HK-2 (cell line): ENCODE data around the gene AQP7.
"Not testable (repeated sequence)": the region's sequence is repeated elsewhere in the genome, so short reads cannot be mapped to it uniquely, and the experiment has no call there.

Source experiments
- DNase-seq: peaks from one replicate; pipeline ENCODE4 v3.0.0-alpha.2; 2018; ENCODE audit not compliant: unreplicated experiment

Gene AQP7

DNA sequence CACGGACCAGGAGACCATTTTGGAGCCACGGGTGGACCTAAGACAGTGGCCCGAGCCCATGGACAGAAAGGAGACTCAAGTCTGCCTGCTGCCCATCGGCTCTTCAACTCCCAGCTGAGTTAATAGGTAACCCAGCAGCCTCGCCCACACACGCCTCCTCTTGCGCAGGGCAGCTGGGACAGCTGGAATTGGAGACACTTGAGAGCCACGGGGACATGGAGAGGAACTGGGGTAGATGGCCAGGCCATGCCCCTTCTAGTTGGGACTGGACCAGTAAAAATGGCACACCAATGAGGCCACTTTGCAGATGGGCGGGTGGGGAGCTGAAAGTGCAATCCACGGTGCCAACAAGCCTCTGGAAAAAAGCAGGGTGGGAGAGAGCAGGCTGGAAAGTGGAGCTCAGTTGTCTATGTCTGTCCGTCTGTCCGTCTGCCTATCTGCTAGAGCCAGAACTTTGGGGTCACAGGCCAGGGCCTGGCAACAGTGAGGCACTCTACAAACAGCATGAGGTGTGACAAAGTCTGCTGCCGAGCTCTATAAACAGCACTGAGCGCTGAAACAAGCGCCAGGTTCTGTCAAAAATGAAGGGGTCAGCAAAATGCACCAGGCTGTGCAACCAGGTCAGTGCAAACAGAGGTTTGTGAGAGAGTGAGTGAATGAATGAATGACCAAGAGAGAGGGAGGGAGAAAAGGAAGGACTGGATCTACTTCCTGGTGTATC, 7.0 kb downstream of the AQP7 start:
- not testable (repeated sequence) for DNase-seq

- not testable (repeated sequence) for DNase-seq
These were observed 8.4 kb downstream of the AQP7 start for GRCh38 chr9:33393986-33394385.

GRCh38 chr9:33393581-33393980, 8.8 kb downstream of the AQP7 start:
- no peak for DNase-seq

DNA sequence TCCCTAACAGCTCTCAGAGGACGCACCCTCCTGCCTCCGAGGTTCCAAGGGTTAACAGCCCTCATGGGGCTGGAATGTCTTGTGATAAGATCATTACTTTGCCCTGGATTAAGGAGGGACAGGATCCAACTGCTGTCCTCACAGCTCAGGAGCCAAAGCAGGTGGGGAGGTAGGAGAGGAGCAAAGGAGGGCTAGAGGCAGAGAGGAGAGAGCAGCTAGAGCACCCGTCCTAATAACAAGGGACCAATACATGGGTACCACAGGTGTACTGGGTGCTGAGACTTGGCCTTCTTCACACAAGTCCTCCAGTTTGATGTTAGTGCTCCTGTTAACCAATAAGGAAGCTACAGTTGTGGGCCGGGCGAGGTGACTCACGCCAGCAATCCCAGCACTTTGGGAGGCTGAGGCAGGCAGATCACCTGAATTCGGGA, 9.8 kb downstream of the AQP7 start:
- not testable (repeated sequence) for DNase-seq

- not testable (repeated sequence) for DNase-seq
These were observed 11.1 kb downstream of the AQP7 start for GRCh38 chr9:33391111-33391771.

GRCh38 chr9:33388110-33388994, 14.0 kb downstream of the AQP7 start:
- DNase-seq, result no peak

DNA sequence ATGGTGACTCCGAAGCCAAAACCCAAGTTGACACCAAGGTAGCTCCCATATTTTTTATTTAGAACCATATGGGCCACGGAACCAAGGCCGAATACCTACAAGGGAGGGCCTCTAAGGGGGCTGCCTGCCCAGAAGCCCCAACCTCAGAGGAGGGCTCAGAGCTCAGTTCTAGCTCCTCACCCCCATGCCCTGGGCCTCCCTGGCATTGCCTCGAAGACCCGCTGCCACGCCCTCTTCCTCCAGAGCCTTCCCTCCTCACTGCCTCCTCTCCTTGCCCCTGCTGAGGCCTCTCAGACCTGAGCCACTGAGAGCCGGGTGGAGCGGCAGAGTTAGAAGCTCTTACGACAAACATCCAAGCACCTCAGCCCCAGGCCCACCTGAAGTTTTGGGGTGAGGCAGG, 15.4 kb downstream of the AQP7 start:
- DNase-seq, result not testable (repeated sequence)

DNA sequence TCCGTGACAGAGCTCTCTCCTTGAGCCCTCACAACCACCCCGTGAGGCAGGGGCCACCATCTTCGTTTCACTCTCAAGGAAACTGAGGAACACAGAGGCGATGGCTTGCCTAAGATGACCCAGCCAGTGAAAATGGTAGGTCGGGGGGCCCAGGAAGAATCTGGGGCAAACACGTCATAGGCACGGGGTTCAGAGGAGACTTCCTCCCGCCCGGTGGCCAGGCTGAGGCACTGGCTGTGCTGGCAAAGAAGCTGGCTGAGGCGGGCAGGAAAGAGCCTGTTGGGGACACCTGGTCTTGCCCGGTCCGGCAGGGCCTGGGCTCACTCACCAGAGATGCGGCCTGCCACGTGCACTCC, 15.7 kb downstream of the AQP7 start:
- DNase-seq, result not testable (repeated sequence)

- not testable (repeated sequence) for DNase-seq
These were observed 16.3 kb downstream of the AQP7 start for GRCh38 chr9:33385979-33386640.

GRCh38 chr9:33385536-33385935, 16.8 kb downstream of the AQP7 start:
- not testable (repeated sequence) for DNase-seq

GRCh38 chr9:33383396-33383795, 19.0 kb downstream of the AQP7 start:
- not testable (repeated sequence) for DNase-seq

- DNase-seq, result not testable (repeated sequence)
These were observed 20.0 kb downstream of the AQP7 start for GRCh38 chr9:33382397-33382796.

DNA sequence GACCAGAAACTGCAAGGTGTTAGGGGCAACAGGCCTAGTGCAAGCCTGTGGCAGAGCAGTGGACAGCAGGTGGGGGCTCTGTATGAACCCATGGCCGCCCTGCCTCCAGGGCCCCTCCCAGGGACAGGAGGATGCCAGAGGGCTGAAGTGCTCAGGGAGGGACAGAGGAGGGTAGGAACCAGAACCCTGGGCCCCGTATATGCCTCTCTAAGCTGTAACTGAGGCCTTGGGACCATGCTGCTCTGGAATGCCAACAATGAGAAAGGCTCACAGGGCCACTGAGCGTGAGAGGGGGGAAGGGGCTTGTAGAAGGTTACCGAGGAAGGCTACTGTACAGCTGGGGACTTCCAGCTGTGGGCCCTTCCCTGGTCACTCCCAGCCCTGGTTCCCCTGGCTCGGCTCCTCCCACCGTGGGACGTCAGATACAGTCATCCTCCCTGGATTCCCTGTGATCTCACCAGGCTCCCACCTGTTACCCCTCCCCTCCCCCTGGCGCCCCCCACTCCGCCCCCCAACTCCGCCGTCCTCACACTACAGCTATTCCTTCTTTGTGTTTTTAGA, 21.1 kb downstream of the AQP7 start:
- no peak for DNase-seq

DNA sequence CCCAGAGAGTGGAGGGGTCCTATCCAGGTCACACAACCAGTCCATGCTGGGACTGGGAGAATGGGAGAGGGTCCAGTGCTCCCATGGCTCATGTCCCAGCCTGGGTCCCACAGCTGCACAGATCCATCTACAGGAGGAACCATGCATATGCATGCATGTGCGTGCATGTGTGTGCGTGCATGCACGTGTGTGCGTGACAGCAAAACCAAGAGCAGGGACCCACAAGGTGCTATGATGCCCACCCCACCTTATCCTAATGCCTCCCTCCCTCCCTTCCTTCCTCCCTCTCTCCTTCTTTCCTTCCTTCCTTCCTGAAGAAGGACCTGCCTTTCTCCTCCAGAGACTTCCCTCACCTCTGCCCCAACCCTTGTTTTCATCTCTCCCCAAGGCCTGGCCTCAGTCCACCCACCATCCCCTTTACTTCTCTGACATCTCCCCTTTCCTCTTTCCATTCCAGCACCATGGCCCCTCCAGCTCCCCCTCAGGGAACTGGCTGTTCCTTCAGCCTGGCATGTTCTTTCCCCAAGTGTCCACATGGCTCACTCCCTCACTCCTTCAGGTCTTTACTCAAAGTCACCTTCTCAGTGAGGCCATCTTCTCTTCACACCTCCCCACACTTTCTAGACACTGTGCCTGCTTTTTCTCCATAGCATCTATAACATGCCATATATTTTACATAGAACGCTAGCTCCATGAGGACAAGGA, 21.8 kb downstream of the AQP7 start:
- no peak for DNase-seq

- DNase-seq, result no peak
These were observed 22.5 kb downstream of the AQP7 start for GRCh38 chr9:33379666-33380389.

DNA sequence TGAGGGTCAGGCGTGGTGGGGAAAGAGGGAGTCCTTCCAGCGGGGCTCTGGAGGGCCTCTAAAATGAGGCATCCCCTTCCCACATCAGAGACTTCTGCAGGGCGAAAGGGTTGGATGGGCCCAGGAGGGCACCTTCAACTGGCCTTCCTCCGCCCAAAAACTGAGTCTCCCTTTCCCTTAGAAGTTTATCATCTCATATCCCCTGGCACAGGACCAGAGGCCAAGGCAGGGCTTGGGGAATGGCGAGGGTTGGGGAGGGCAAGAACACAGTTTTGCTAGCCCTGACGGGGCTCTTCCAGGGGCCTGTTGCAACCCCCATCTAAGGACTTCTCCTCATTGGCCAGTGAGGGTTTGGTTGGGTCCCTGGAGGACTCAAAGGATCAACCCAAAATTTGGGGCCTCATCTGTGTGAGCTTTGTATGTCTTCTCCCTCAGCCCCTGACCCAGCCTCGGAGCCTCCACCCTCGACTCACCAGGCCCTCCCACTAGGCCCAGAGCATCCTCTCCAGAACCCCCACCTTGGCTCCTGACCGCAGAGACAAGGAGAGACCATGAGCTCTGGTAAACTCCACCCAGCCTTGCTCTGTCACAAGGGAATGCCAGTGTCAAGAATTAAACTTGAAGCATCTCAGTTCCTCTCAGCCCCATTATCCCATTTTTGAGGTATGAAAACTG, 24.1 kb downstream of the AQP7 start:
- no peak for DNase-seq

DNA sequence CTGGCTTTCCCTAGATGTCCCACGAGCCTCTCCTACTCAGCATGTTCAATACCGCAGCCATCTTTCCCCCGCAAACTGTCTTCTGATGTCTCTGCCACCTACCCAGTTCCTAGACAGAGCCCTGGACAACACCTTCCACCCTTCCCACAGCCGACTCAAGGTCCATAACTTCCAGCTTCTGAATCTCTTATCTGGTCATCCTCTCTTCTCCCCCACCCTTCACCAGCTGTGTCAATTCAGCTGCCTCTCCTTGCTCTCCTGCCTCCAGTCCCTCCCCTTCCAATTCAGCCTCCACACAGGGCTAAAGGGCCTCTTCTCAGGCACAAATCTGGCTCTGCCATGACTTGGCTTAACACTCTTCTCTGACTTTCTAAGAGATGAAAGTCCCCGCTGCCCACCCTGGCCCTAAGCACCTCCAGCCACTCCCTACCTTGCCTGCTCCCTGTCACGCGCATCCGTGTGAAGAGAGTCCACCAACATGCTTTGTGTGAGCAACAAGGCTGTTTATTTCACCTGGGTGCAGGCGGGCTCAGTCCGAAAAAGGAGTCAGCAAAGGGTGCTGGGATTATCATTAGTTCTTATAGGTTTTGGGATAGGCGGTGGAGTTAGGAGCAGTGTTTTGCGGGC, 25.2 kb downstream of the AQP7 start:
- no peak for DNase-seq

DNA sequence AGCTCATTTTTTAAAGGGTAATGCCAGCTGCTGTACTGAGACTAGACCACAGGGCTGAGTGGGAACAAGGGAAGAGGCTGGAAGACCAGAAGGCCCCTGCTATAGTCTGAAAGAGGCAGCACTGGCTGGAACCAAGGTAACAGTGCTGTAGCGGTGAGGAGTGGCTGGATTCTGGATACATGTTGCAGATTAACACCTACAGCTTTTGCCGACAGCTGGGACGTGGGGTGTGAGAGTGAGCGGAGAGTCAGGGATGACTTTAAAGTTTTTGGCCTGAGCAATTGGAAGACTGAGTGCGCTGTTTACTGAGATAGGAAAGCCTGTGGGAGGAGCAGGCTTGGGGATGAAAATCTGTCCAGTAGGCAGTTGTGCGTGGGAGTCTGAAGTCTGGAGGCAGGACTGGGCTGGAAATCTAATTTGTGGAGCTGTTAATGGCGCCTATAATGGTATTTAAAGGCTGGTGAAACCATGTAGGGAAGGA, 26.5 kb downstream of the AQP7 start:
- DNase-seq, result no peak

GRCh38 chr9:33375238-33375840, 27.0 kb downstream of the AQP7 start:
- no peak for DNase-seq
